Measurements from ENCODE around the gene PRUNE2. TPM values are rescaled to one million over a fixed set of nuclear protein-coding genes. Genes with fewer than 3 reads are reported as not detected.

Gene PRUNE2
- total and polyA plus RNA-seq, 2 of the 8 experiments (the other 6 are each of a cell fraction or from before 2014, with no cell fraction given), result 5.5 to 13.3 TPM

DNA sequence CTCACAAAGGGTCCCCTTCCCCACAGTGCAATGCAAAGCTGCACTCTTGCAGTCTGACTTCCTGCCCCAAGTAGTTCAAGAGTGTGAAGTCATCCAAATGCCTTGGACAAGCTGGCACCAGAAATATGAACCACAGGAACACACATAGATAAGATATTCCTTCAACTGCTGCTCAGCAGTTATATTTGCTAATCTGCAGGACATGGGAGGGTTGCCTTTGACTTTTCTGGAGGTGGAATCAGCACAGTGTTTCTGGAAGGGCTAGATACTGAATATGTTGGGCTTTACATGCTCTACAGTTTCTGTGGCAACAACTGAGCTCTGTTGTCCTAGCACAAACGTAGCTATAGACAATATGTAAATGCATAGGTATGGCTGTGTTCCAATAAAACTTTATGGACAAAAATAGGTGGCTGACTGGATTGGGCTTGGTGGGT lies 238.4 kb downstream of the PRUNE2 start:
- Histone ChIP-seq H3K23ac (ENCODE audit: insufficient read length) (no peak overlapping the region), H3K9me3 (ENCODE audit: insufficient read depth in 2 of 2, low read depth in 1 of 2, low read length in 1 of 2) (peaks cover 5 to 7% of the 10 kb centered on the region in 2 experiments; a peak in 3 of 4 replicates), H3K4me3 (ENCODE audit: extremely low read depth in 1 of 4, insufficient read depth in 2 of 4, low read depth in 3 of 4, low read length in 4 of 4) (no peak overlapping the region), H2BK120ac (replicated peaks; ENCODE audit: low read depth, low read length) (no peak overlapping the region), H3K79me2 (ENCODE audit: control insufficient read depth in 1 of 2, insufficient read depth in 2 of 2, low read length in 2 of 2) (no peaks in the 10 kb centered on the region), H2BK20ac (ENCODE audit: low read length) (no peak overlapping the region), H3K27me3 (replicated peaks in 1 of 4; ENCODE audit: control insufficient read depth in 3 of 4, extremely low read depth in 1 of 4, insufficient read depth in 3 of 4, low read length in 3 of 4) (no peaks in the 10 kb centered on the region), H4K8ac (ENCODE audit: extremely low read depth, insufficient read depth, low read length) (no peak overlapping the region), H2AK5ac (ENCODE audit: low read depth, low read length) (no peak overlapping the region), H2BK5ac (ENCODE audit: low read depth, low read length) (no peak overlapping the region), H4K5ac (ENCODE audit: insufficient read length, low read depth, low read length) (no peak overlapping the region), H3K4me2 (ENCODE audit: insufficient read depth in 1 of 2, low read depth in 2 of 2, low read length in 2 of 2) (no peak overlapping the region), H3K18ac (ENCODE audit: extremely low read depth, low read length) (no peak overlapping the region), H3K4ac (replicated peaks; ENCODE audit: insufficient read length, low read depth, low read length) (no peak overlapping the region), H3K4me1 (replicated peaks in 1 of 4; ENCODE audit: control insufficient read depth in 3 of 4, insufficient read depth in 4 of 4, low read length in 3 of 4) (peaks cover 0 to 5% (median 1%) of the 10 kb centered on the region in 4 experiments; a peak in 3 of 7 replicates), H3K79me1 (ENCODE audit: low read depth, low read length) (no peaks in the 10 kb centered on the region), H3K14ac (ENCODE audit: insufficient read length) (no peak overlapping the region), H3K23me2 (ENCODE audit: low read depth, low read length) (no peaks in the 10 kb centered on the region), H2BK12ac (ENCODE audit: low read depth, low read length) (no peak overlapping the region), H3K27ac (ENCODE audit: low read depth, low read length) (no peak overlapping the region), H3K56ac (replicated peaks; ENCODE audit: insufficient read length, low read depth, low read length) (no peak overlapping the region), H4K20me1 (replicated peaks in 1 of 2; ENCODE audit: control insufficient read depth in 1 of 2, insufficient read depth in 2 of 2, low read length in 2 of 2) (no peaks in the 10 kb centered on the region), H3K36me3 (ENCODE audit: control insufficient read depth in 2 of 4, insufficient read depth in 4 of 4, low read length in 3 of 4) (no peaks in the 10 kb centered on the region), H2BK15ac (ENCODE audit: low read length) (no peak overlapping the region), H3K9ac (replicated peaks in 1 of 4; ENCODE audit: extremely low read depth in 1 of 4, low read depth in 3 of 4, low read length in 3 of 4) (no peak overlapping the region), H4K91ac (replicated peaks; ENCODE audit: insufficient read length, low read length) (no peak overlapping the region), H2AFZ (ENCODE audit: low read length) (no peak overlapping the region)
- no peak for DNase-seq (ENCODE audit: low read depth in 1 of 2, low spot score in 2 of 2)
- ChIA-PET POLR2A (ENCODE audit: partially characterized antibody) (interaction anchor here (1.4 kb wide), 1 partner anchor 37 kb away, joined by 5 read pairs; no protein-coding TSS in a partner anchor), CTCF (ENCODE audit: partially characterized antibody) (interaction anchor here (0.6 to 14.4 kb wide), 13 partner anchors 8 to 331 kb away, joined by 3 to 168 read pairs (median 3); partner anchors contain the start of gene GCNT1)
- TF ChIP-seq YY1 (IDR thresholded peaks at IDR 0.05; ENCODE audit: low read depth, low read length) (no peak), TCF12 (IDR thresholded peaks at IDR 0.05; ENCODE audit: low read depth, low read length) (no peak)
- WGBS, 2 experiments (ENCODE audit: extremely low coverage in 1 of 2, insufficient coverage in 1 of 2, insufficient read length in 1 of 2, insufficient replicate concordance in 2 of 2, low coverage in 1 of 2, low lambda C conversion rate in 2 of 2, missing lambda C conversion rate in 1 of 2), result 57% methylated on average over 1 of the region's 1 CpG; no CpG with 5 or more reads in 1 of the 2 experiments
- FAIRE-seq, result no peak

Measured in H1 (cell line).